Measurements from ENCODE around the gene FLAD1.

DNA sequence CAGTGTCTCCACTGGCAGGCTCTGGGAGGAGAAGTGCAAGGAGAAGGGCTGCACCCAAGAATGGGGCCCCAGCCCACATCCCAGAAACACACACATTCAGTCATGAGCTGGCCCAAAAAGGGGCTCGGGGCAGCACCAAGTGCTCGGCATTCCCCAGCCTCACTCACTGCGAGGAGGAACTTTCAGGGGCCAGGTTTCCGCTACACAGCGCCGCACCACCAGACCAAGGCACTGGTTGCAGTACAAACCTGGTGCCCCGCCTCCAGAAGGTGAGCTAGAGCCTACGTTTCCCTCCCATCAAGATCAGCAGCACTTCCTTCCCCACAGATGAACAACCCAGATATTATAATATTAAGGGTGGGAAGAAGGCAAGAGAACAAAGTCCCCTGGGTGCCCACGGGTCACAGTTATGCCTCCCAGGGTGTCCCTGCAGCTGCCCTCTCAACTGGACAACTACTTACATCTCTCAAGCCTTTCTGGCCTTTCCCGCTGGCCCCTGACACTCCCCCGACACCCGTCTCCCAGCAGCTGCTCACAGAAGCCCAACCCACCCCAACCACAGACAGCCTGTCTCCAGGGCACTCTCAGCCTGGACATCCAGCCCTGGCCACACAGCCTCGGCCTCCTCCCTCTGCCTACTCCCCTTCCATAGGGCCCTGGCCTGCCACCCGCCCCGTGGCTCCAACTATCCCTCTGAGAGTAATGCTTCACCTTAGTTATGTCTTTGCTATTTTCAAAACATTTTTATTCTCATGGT lies 31.1 kb upstream of the FLAD1 start:
- no peak for TF ChIP-seq POLR2AphosphoS5 (IDR thresholded peaks at IDR 0.05)
- TF ChIP-seq, protein P1, sequence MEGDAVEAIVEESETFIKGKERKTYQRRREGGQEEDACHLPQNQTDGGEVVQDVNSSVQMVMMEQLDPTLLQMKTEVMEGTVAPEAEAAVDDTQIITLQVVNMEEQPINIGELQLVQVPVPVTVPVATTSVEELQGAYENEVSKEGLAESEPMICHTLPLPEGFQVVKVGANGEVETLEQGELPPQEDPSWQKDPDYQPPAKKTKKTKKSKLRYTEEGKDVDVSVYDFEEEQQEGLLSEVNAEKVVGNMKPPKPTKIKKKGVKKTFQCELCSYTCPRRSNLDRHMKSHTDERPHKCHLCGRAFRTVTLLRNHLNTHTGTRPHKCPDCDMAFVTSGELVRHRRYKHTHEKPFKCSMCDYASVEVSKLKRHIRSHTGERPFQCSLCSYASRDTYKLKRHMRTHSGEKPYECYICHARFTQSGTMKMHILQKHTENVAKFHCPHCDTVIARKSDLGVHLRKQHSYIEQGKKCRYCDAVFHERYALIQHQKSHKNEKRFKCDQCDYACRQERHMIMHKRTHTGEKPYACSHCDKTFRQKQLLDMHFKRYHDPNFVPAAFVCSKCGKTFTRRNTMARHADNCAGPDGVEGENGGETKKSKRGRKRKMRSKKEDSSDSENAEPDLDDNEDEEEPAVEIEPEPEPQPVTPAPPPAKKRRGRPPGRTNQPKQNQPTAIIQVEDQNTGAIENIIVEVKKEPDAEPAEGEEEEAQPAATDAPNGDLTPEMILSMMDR (IDR thresholded peaks at IDR 0.05): no peak
